Activated CD4-positive, alpha-beta T cell treated with anti-CD3 and anti-CD28 coated beads, Interleukin-10, Interleukin-2, amounts not matched to agents 100 ng/mL and 50 ng/mL, durations not matched to agents 16 hours and 8 hours (primary cell): ENCODE results near the gene TP73.
A peak's percentile ranks its signal among the peaks of the same experiment; 100 is the strongest.

Experiments used
- DNase-seq: peaks from one replicate; pipeline ENCODE4 v3.0.0-alpha.2; 2020

TP73 gene

GRCh38 chr1:3651930-3652547, at the start of gene TP73:
Gene TP73 (plus strand): TSS chr1:3652516. CDS start chr1:3682366, 29,850 bp downstream.
- no peak for DNase-seq

- no peak for DNase-seq
These were observed 49.2 kb upstream of the TP73 start for GRCh38 chr1:3603156-3603555.

- no peak for DNase-seq
These were observed 48.5 kb upstream of the TP73 start for GRCh38 chr1:3603571-3604467.

GRCh38 chr1:3604468-3604974, 47.8 kb upstream of the TP73 start:
- no peak for DNase-seq

GRCh38 chr1:3604997-3605823, 47.1 kb upstream of the TP73 start:
- DNase-seq: no peak

GRCh38 chr1:3606779-3607702, 45.3 kb upstream of the TP73 start:
- DNase-seq: no peak

- DNase-seq: no peak
These were observed 44.6 kb upstream of the TP73 start for GRCh38 chr1:3607703-3608065.

- DNase-seq: no peak
These were observed 44.2 kb upstream of the TP73 start for GRCh38 chr1:3608154-3608553.

GRCh38 chr1:3609016-3609768, 43.1 kb upstream of the TP73 start:
- DNase-seq: no peak

- DNase-seq: no peak
These were observed 42.4 kb upstream of the TP73 start for GRCh38 chr1:3609769-3610526.

- DNase-seq: no peak
These were observed 41.7 kb upstream of the TP73 start for GRCh38 chr1:3610527-3611169.

- DNase-seq: peak; percentile 46
These were observed 40.9 kb upstream of the TP73 start, which contains the start of gene MEGF6 for GRCh38 chr1:3611170-3612019. Gene MEGF6 (minus strand): TSS chr1:3611508. CDS start chr1:3611268, 240 bp downstream.

GRCh38 chr1:3612123-3612522, 40.2 kb upstream of the TP73 start:
- no peak for DNase-seq

GRCh38 chr1:3614755-3615742, 37.3 kb upstream of the TP73 start:
- DNase-seq: no peak

- DNase-seq: no peak
These were observed 35.5 kb upstream of the TP73 start for GRCh38 chr1:3616861-3617260.

- DNase-seq: no peak
These were observed 34.4 kb upstream of the TP73 start for GRCh38 chr1:3617806-3618345.

GRCh38 chr1:3618531-3618880, 33.8 kb upstream of the TP73 start:
- no peak for DNase-seq
